Common myeloid progenitor, CD34-positive (primary cell): ENCODE data around the gene ZNF74.
"Not testable (repeated sequence)": the region's sequence is repeated elsewhere in the genome, so short reads cannot be mapped to it uniquely, and the experiment has no call there.

Source experiments
- CTCF ChIA-PET: fragments of 350-600 bp; sonication (Branson Sonifier 250); formaldehyde crosslinking; loops from one replicate; lab custom pipeline; 2021; ENCODE audit warnings: antibody characterized with exemption; lab: Charles Lee
- POLR2A ChIA-PET: fragments of 350-600 bp; sonication (Branson Sonifier 250); formaldehyde crosslinking; loops from one replicate; lab custom pipeline; 2021; ENCODE audit warnings: antibody characterized with exemption; lab: Charles Lee
- DNase-seq, 3 donors: peaks; one replicate each; pipeline versions ENCODE4 v3.0.0 to v3.0.0-alpha.2; 2013
- H3K27ac ChIP-seq, 2 experiments: 1 replicate in 1 of 2; 2 replicates in 1 of 2; pipeline ENCODE4 v1.7.0; 2013; ENCODE audit warnings: inconsistent platforms in 2 of 2, low read length in 2 of 2, mild to moderate bottlenecking in 2 of 2, low read depth in 1 of 2, moderate library complexity in 1 of 2; ENCODE audit not compliant: severe bottlenecking in 2 of 2, insufficient read depth in 1 of 2, poor library complexity in 1 of 2
- H3K27me3 ChIP-seq, 5 experiments: replicated peaks in 2 of 5; 1 replicate in 3 of 5; 2 replicates in 2 of 5; pipeline versions ENCODE4 v1.6.1 to v1.7.0; 2013; ENCODE audit warnings: low read length in 4 of 5, mild to moderate bottlenecking in 2 of 5, moderate library complexity in 2 of 5, inconsistent platforms in 1 of 5; ENCODE audit not compliant: insufficient read depth in 5 of 5, control insufficient read depth in 4 of 5
- H3K36me3 ChIP-seq, 4 experiments: 1 replicate in 2 of 4; 2 replicates in 2 of 4; pipeline versions ENCODE4 v1.6.1 to v1.7.0; 2013; ENCODE audit warnings: low read length in 3 of 4, control low read depth in 1 of 4, mild to moderate bottlenecking in 1 of 4; ENCODE audit not compliant: control insufficient read depth in 4 of 4, insufficient read depth in 4 of 4
- H3K4me1 ChIP-seq, 4 experiments: 1 replicate in 3 of 4; 2 replicates in 1 of 4; pipeline versions ENCODE4 v1.6.1 to v1.7.1; 2013; ENCODE audit warnings: low read length in 3 of 4, mild to moderate bottlenecking in 3 of 4, control low read depth in 1 of 4, inconsistent platforms in 1 of 4, moderate library complexity in 1 of 4; ENCODE audit not compliant: control insufficient read depth in 4 of 4, insufficient read depth in 4 of 4; ENCODE audit errors: control extremely low read depth in 1 of 4
- H3K4me3 ChIP-seq, 7 experiments: 1 replicate in 4 of 7; 2 replicates in 3 of 7; pipeline versions ENCODE4 v1.5.1 to v1.7.0; 2013; ENCODE audit warnings: mild to moderate bottlenecking in 7 of 7, low read length in 6 of 7, moderate library complexity in 6 of 7, inconsistent platforms in 2 of 7, low read depth in 2 of 7, control low read depth in 1 of 7; ENCODE audit not compliant: insufficient read depth in 4 of 7, control insufficient read depth in 1 of 7; ENCODE audit errors: extremely low read depth in 1 of 7
- H3K9me3 ChIP-seq, 5 experiments: 1 replicate in 4 of 5; 2 replicates in 1 of 5; pipeline versions ENCODE4 v1.6.1 to v1.7.1; 2013; ENCODE audit warnings: low read length in 4 of 5, mild to moderate bottlenecking in 2 of 5, inconsistent platforms in 1 of 5, low read depth in 1 of 5, moderate library complexity in 1 of 5; ENCODE audit not compliant: control insufficient read depth in 4 of 5, insufficient read depth in 2 of 5; ENCODE audit errors: control extremely low read depth in 1 of 5
- WGBS: methylation state at CpG from one replicate; pipeline ENCODE4 v1.1.5; 2013; ENCODE audit not compliant: insufficient coverage; 5-methylcytosine and 5-hydroxymethylcytosine counted together

Gene ZNF74

GRCh38 chr22:20415699-20416098 is 21.7 kb downstream of the ZNF74 start:
- CTCF ChIA-PET, result interaction anchor here (1.8 kb wide), 1 partner anchor 39 kb away, joined by 4 read pairs; no protein-coding TSS in a partner anchor
- DNase-seq, POLR2A ChIA-PET, H3K4me1 ChIP-seq, H3K27ac ChIP-seq, H3K9me3 ChIP-seq, H3K36me3 ChIP-seq, H3K27me3 ChIP-seq, H3K4me3 ChIP-seq: not testable (repeated sequence)
- no CpG with 5 or more reads among the region's 3 CpGs for WGBS

DNA sequence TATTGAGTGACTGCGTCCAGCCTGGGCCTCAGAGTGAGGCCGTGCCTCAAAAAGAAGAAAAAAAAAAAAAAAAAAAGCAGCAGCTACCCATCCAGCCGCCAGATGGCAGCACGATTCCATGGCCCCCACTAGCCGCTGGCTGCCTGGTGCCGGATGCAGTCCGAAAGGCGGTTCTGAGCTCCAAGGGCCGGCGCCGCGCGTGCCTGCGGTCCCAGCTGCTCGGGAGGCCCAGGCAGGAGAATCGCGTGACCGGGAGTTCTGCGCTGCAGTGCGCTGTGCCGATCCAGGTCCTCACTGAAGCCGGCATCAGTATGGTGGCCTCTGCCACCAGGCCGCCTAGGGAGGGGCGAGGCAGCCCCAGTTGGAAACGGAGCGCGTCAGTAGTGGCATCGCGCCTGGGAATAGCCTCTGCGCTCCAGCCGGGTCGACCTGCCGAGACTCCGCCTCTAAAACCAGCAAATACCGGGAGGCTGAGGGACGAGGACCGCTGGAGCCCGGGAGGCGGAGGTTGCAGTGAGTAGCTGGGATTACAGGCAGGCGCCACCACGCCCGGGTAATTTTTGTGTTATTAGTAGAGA is 24.3 kb downstream of the ZNF74 start:
- Histone ChIP-seq H3K4me3 (peak overlapping the region in 5 of 7 experiments; percentile 18 to 75 (median 57)), H3K27ac (no peak overlapping the region), H3K27me3 (peaks cover 0 to 2% (median 0%) of the 10 kb centered on the region in 5 experiments), H3K36me3 (no peaks in the 10 kb centered on the region), H3K9me3 (no peaks in the 10 kb centered on the region), H3K4me1 (peaks cover 0 to 20% (median 19%) of the 10 kb centered on the region in 4 experiments)
- DNase-seq, result peak; percentile 69 to 75 (median 69)
- POLR2A ChIA-PET, result interaction anchor here (0.5 to 1.4 kb wide), 3 partner anchors 29 to 44 kb away, joined by 3 to 5 read pairs (median 3); no protein-coding TSS in a partner anchor
- CTCF ChIA-PET, result interaction anchor here (0.6 to 3.3 kb wide), 19 partner anchors 9 to 188 kb away, joined by 3 to 48 read pairs (median 3); partner anchors contain the start of gene KLHL22
- WGBS, result 28% methylated on average over 33 of the region's 42 CpGs

DNA sequence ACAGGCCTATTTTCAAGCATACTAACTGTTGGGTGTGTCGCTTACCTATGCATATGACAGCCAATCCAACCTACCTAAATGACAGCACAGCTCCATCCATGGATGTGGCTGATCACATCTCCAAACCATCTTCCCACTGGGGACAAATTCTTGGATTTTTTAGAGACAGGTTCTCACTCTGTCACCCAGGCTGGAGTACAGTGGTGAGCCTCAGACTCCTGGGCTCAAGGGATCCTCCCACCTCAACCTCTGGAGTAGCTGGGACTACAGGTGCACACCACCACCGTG is 25.7 kb downstream of the ZNF74 start:
- WGBS, result 100% methylated on average over 1 of the region's 2 CpGs
- POLR2A ChIA-PET, result no interaction called here

DNA sequence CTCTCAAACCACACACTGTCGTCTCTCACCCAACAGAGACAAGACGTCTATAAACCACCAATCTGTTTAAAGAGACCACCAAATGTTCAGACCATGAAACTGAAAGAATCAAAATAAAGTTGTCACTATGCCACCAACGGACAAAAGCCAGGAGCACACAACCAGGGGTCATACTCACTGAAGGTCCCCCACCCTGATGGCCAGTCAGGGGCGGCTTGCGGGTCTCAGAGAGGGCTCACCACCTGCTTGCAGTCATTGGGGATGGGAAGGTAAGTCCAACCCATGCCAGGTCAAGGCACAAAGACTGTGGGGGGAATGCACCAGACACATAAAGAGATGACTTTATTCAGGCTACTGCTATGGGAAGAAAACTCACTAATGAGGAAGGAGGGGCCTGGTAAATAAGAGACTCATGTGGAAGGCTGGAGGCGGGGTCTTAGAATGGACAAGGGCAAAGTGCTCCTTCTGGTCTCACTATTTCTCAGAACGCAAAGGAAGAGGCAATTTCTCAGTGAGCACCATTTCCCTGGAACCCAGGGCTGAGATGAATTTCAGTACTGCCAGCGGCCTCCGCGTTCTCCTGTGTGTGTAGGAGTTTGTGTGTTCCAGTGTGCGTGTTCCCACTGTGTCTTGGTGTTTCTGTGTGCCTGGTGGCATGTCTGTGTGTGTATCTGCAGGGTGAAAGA is 26.3 kb downstream of the ZNF74 start:
- Histone ChIP-seq H3K4me3 (no peak overlapping the region), H3K4me1 (peaks cover 0 to 34% (median 30%) of the 10 kb centered on the region in 4 experiments), H3K27ac (no peak overlapping the region), H3K9me3 (no peaks in the 10 kb centered on the region), H3K36me3 (no peaks in the 10 kb centered on the region), H3K27me3 (peaks cover 0 to 21% (median 4%) of the 10 kb centered on the region in 5 experiments)
- POLR2A ChIA-PET, result no interaction called here
- 96% methylated on average over 7 of the region's 11 CpGs for WGBS
- no peak for DNase-seq
- CTCF ChIA-PET, result interaction anchor here (1.3 to 3.3 kb wide), 4 partner anchors 8 to 112 kb away, joined by 3 to 48 read pairs (median 10); no protein-coding TSS in a partner anchor

More for the DNA sequence above, 25.7 kb downstream of the ZNF74 start:
- no peak overlapping the region for H3K27ac ChIP-seq
- H3K4me3 ChIP-seq, result no peak overlapping the region
- H3K36me3 ChIP-seq, result no peaks in the 10 kb centered on the region
- no peaks in the 10 kb centered on the region for H3K9me3 ChIP-seq
- peaks cover 0 to 14% (median 0%) of the 10 kb centered on the region in 5 experiments for H3K27me3 ChIP-seq
- DNase-seq, result no peak
- peaks cover 0 to 30% (median 27%) of the 10 kb centered on the region in 4 experiments for H3K4me1 ChIP-seq
- CTCF ChIA-PET, result interaction anchor here (1.2 to 3.3 kb wide), 8 partner anchors 9 to 112 kb away, joined by 3 to 48 read pairs (median 12); partner anchors contain the start of gene KLHL22

DNA sequence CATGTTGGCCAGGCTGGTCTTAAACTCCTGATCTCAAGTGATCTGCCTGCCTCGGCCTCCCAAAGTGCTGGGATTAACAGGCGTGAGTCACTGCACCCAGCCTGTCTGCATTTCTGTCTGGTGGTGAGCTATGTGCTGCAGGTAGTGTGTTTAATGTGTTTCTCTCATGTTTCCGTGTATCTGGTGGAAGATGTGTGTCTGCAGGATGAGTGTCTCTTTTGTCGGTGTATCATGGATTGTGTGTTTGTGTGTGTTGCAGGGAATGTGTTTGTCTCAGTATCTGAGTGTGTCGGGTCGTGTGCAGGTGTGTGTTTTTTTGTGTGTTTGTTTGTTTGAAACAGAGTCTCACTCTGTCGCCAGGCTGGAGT is 27.5 kb downstream of the ZNF74 start:
- H3K4me3 ChIP-seq, result no peak overlapping the region
- no peaks in the 10 kb centered on the region for H3K9me3 ChIP-seq
- peaks cover 0 to 33% (median 6%) of the 10 kb centered on the region in 5 experiments for H3K27me3 ChIP-seq
- no peak for DNase-seq
- WGBS, result 100% methylated on average over 5 of the region's 7 CpGs
- POLR2A ChIA-PET, result no interaction called here
- CTCF ChIA-PET, result interaction anchor here (1.1 kb wide), 1 partner anchor 32 kb away, joined by 4 read pairs; no protein-coding TSS in a partner anchor
- H3K4me1 ChIP-seq, result peaks cover 0 to 43% (median 39%) of the 10 kb centered on the region in 4 experiments
- H3K27ac ChIP-seq, result no peak overlapping the region
- no peaks in the 10 kb centered on the region for H3K36me3 ChIP-seq

DNA sequence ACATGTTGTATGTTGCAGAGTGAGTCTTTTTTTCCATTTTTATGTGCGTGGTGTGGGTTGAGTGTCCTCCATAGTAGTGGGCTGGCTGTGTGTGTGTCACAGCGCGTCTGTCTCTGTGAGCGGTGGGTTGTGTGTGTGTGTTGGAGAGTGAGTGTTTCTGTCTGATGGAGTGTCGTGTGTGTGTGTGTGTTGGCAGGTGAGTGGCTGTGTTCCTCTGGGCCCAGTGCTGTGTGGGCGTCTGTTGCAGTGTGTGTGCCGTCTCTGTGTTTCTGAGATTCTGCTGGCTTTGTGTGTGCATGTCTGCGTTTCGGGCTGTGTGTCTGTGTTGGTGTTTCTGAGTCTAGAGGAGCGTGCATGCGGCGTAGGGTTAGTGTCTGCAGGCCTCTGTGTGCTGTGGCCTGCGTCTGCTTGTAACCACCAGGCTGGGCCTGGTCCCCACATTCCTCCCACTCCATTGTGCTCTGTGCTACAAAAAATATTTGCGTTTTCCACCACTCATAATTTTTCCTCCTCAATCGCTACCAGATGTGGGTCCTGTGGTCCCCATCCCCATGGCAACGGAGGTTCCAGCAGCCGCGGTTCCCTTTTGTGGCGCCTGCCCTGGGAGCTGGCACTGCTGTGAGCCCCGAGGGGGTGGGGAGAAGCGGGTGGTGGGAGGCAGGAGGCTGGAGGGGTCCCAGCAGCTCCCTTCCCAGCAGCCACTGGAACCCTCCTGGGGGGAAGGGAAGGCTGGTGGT is 28.5 kb downstream of the ZNF74 start:
- ChIA-PET CTCF (interaction anchor here (1.2 to 2.3 kb wide), 5 partner anchors 12 to 34 kb away, joined by 3 to 8 read pairs (median 7); no protein-coding TSS in a partner anchor), POLR2A (interaction anchor here (0.6 to 0.7 kb wide), 2 partner anchors 26 to 168 kb away, joined by 3 to 4 read pairs; no protein-coding TSS in a partner anchor)
- Histone ChIP-seq H3K27ac (no peak overlapping the region), H3K4me3 (no peak overlapping the region), H3K9me3 (no peaks in the 10 kb centered on the region), H3K4me1 (peaks cover 0 to 43% (median 39%) of the 10 kb centered on the region in 4 experiments), H3K36me3 (no peaks in the 10 kb centered on the region), H3K27me3 (peaks cover 0 to 42% (median 10%) of the 10 kb centered on the region in 5 experiments)
- peak; percentile 57 to 89 (median 88) for DNase-seq
- WGBS, result 42% methylated on average over 14 of the region's 21 CpGs
